Head of caudate nucleus (tissue), 42 donors: ENCODE measurements around the gene TAB3.

Experiments
- DNase-seq, 42 donors: peaks; one replicate each; pipeline versions ENCODE4 v3.0.0 to v3.0.0-alpha.2; 2020 to 2021; ENCODE audit warnings: mixed read lengths in 7 of 42
- intact Hi-C: fragments of 100-400 bp; cut with DNase I; formaldehyde crosslinking; loops from one replicate; pipeline ENCODE4 v1.15.0; 2022

TAB3 gene

DNA sequence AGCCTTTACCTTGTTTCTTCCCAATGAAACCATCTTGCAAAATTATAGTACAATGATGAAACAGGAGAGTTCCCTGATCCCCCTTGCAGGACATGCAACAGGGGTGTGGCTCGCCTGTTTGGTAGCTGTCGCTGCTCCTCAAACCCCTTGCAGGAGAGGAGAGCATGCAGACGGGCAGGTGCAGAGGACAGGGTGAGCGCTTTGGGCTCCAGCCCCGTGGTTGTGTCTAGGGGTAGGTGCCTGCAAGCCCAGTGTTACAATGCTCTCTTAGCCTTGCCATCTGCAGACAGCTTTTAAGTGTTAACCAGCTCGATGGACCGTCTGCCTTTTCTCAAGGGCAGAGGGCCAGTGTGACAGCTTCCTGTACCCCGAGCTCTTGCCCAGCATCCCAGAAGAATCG lies 102.0 kb downstream of the TAB3 start:
- intact Hi-C loops, result no loop called here

DNA sequence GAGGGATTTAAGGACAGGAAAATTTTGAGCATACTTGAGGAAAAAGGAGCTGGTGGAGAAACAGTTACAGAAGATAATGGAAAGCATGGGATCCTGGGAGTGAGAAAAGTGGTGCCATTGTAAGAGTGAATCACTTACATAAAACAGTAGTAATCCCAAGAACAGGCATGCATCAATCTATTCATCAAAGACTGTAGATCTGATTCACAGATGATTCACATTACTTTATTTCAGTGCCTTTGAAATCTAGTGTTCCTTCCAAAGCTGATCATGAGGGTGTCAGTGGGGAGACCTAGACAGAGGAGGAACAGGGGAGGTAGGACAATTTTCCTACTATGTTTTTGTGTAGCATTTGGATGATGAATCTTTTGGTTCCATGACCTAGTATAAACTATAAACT lies 102.7 kb downstream of the TAB3 start:
- DNase-seq, result no peak
- intact Hi-C loops, result no loop called here

More for the DNA sequence above, 102.0 kb downstream of the TAB3 start:
- DNase-seq, result peak in 2 of 42 donors; percentile 12 to 35

DNA sequence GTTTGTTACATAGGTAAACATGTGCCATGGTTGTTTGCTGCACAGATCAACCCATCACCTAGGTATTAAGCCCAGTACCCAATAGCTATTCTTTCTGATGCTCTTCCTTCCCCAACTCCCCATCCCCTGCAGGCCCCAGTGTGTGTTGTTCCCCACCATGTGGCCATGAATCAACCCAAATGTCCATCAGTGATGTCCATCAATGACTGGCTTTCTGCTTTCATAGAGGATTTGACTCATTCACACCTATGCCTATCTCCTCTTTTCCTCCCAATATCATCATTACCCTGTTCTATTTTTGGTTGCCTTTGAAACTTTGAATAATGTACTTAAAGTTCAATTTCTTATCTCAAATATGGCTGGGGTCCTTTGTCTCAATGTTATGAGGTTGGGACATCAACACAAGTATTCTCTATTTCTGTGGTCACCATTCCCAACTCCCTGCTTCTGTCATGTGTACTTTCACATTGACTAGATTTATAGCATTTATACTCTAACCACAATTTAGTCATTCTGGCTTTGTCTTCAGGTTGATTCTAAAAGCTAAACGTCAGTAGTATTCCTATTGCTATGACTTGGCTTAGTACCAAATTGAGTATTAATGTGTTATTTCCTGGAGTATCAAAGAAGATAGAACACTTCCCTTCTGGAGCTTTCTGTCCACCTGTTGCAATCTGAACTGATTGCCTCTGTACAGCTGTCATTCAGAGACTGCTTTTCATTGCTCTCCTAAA lies 107.2 kb downstream of the TAB3 start:
- intact Hi-C loops, result no loop called here
- DNase-seq, result no peak

DNA sequence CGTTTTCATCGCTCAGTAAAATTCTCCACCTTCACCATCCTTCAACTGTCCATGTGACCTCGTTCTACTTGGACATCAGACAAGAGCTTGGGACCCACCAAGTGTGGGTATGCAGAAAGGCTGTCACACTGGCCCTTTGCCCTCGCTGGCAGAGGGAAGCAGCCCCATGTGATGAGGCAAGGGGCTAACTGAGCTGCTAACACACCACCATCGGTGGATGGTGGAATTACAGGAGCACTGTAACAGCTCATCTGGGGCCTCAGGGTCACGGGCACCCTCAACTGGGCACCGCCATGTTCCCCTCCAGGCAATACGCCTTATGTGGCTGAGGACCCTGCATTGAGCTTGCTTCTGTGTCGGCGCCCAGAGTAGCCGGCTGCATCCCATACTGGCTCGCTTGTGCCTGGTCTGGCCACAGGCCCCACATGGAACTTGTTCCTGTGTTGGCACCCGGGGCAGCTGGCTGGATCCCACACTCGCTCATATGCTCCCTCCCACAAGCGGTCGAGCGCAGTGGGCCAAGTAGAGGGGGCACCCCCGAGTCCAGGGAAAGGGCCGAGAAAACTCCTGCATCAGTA lies 109.5 kb downstream of the TAB3 start:
- intact Hi-C loops, result no loop called here

DNA sequence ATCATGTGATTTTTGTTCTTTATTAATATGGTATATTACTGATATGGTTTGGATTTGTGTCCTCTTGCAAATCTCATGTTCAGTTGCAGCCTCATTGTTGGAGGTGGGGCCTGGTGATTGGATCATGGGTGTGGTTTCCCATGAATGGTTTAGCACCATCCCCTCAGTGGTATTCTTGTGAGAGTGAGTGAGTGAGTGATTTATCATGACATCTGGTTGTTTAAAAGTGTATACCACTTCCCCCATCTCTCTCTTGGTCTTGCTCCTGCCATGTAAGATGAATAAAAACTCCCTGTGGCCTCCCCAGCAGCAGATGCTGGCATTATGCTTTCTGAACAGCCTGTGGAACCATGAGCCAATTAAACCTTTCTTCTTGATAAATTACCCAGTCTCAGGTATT lies 111.5 kb downstream of the TAB3 start:
- DNase-seq, result no peak
- intact Hi-C loops, result no loop called here

More for the DNA sequence above, 109.5 kb downstream of the TAB3 start:
- peak in 1 of 42 donors; percentile 21 for DNase-seq
